Neural progenitor cell (in vitro differentiated cells): Measurements from ENCODE around the gene RPUSD2. TPM values are rescaled to one million over a fixed set of nuclear protein-coding genes. Genes with fewer than 3 reads are reported as not detected.

Experiments
- DNase-seq: peaks from one replicate; pipeline ENCODE4 v3.0.0-alpha.2; 2016; ENCODE audit warnings: low spot score
- H2AFZ ChIP-seq: fragments of 200-600 bp; sonication (generic); replicated peaks from 2 replicates; pipeline ENCODE4 v1.6.1; 2016; ENCODE audit warnings: antibody characterized with exemption
- H3F3A ChIP-seq: fragments of 200-600 bp; sonication (generic); 2 replicates; pipeline ENCODE4 v1.6.1; 2016; ENCODE audit warnings: antibody characterized with exemption, low read depth
- H3K27ac ChIP-seq: fragments of 200-600 bp; sonication (generic); 2 replicates; pipeline ENCODE4 v1.5.1; 2016; ENCODE audit warnings: mild to moderate bottlenecking
- H3K27me3 ChIP-seq: fragments of 200-600 bp; sonication (generic); 2 replicates; pipeline ENCODE4 v1.6.1; 2016; ENCODE audit warnings: mild to moderate bottlenecking, moderate library complexity
- H3K36me3 ChIP-seq: fragments of 200-600 bp; sonication (generic); 2 replicates; pipeline ENCODE4 v1.5.1; 2016
- H3K4me1 ChIP-seq: fragments of 200-600 bp; sonication (generic); 2 replicates; pipeline ENCODE4 v1.6.1; 2016; ENCODE audit warnings: mixed run types
- H3K4me2 ChIP-seq: fragments of 200-600 bp; sonication (generic); 2 replicates; pipeline ENCODE4 v1.6.1; 2016
- H3K4me3 ChIP-seq: fragments of 200-600 bp; sonication (generic); 2 replicates; pipeline ENCODE4 v1.5.1; 2016
- H3K79me2 ChIP-seq: fragments of 200-600 bp; sonication (generic); 2 replicates; pipeline ENCODE4 v1.6.1; 2016; ENCODE audit warnings: low read depth
- H3K9ac ChIP-seq: fragments of 200-600 bp; sonication (generic); 2 replicates; pipeline ENCODE4 v1.6.1; 2016
- H3K9me3 ChIP-seq: fragments of 200-600 bp; sonication (generic); 2 replicates; pipeline ENCODE4 v1.5.1; 2016; ENCODE audit warnings: low read depth
- H4K20me1 ChIP-seq: fragments of 200-600 bp; sonication (generic); 2 replicates; pipeline ENCODE4 v1.6.1; 2016; ENCODE audit warnings: low read depth
- H3K27ac Mint-ChIP-seq: 3 replicates; pipeline ENCODE4 v1.8.0; 2021; ENCODE audit warnings: mixed read lengths
- H3K27me3 Mint-ChIP-seq: 2 replicates; pipeline ENCODE4 v1.8.0; 2022; ENCODE audit warnings: low read depth, mild to moderate bottlenecking, inconsistent platforms, moderate library complexity, mixed read lengths; ENCODE audit not compliant: insufficient read depth
- H3K36me3 Mint-ChIP-seq: 3 replicates; pipeline ENCODE4 v1.8.0; 2021; ENCODE audit warnings: mixed read lengths
- H3K4me1 Mint-ChIP-seq: 3 replicates; pipeline ENCODE4 v1.8.0; 2021; ENCODE audit warnings: mixed read lengths
- H3K4me3 Mint-ChIP-seq: 3 replicates; pipeline ENCODE4 v1.8.0; 2021; ENCODE audit warnings: mild to moderate bottlenecking, moderate library complexity, mixed read lengths
- H3K9me3 Mint-ChIP-seq: 3 replicates; pipeline ENCODE4 v1.8.0; 2020; ENCODE audit warnings: mixed read lengths
- EZH2 ChIP-seq: fragments of 200-600 bp; sonication (generic); IDR thresholded peaks from 2 replicates; pipeline ENCODE4 v1.6.1; 2017; ENCODE audit warnings: antibody characterized with exemption, mild to moderate bottlenecking, moderate library complexity
- EZH2phosphoT487 ChIP-seq: fragments of 200-600 bp; sonication (generic); IDR thresholded peaks from 2 replicates; pipeline ENCODE4 v1.6.1; 2017; ENCODE audit warnings: antibody characterized with exemption
- total RNA-seq: library from RNA; depleted of rRNA; stranded (reverse); fragments of >200 nt; gene quantifications from 2 replicates; pipeline ENCODE4 v1.2.3, GENCODE V29; 2015; ENCODE audit warnings: low replicate concordance
- TF ChIP-seq, protein P1 (sequence below): fragments of 200-600 bp; sonication (generic); IDR thresholded peaks from 2 replicates; pipeline ENCODE4 v1.5.1; 2017; ENCODE audit warnings: antibody characterized with exemption, mild to moderate bottlenecking

RPUSD2 gene
- total RNA-seq, 1 donor from 2014 or later, result 5.0 TPM

DNA sequence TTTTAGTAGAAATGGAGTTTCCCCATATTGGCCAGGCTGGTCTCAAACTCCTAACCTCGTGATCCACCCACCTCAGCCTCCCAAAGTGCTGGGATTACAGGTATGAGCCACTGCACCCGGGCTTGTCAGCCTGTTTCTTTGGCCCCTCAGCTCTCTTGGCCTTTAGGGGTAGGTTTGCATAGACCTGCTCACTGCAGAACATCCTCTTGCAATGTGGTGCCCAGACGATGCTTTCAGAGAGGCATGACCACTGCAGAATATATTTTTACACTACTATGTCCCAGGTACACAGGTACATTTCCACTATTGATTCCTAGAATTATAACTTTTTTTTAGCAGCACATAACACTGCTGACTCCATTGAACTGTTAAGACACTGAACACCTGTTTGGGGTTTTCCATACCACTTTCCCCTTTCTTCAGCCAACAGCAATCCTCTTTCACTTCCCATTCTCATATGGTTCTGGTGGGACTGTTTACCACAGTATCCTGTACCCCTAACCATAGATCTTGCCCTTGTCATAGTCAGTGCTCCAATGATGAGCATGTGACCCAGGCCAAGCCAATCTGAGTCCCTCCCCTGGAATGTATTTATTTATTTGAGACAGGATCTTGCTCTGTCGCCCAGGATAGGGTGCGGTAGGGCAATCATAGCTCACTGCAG is 25.3 kb upstream of the RPUSD2 start:
- Histone ChIP-seq H3K27me3 (no peaks in the 10 kb centered on the region), H3K79me2 (no peaks in the 10 kb centered on the region), H3K9me3 (no peaks in the 10 kb centered on the region), H3K36me3 (no peaks in the 10 kb centered on the region), H3K4me1 (no peaks in the 10 kb centered on the region), H3F3A (no peaks in the 10 kb centered on the region), H3K4me3 (no peak overlapping the region), H2AFZ (no peak overlapping the region), H3K9ac (no peak overlapping the region), H3K27ac (no peak overlapping the region), H4K20me1 (peaks cover 2% of the 10 kb centered on the region), H3K4me2 (no peak overlapping the region)
- Mint-ChIP-seq H3K27ac (no peak overlapping the region), H3K4me1 (peaks cover 11% of the 10 kb centered on the region), H3K36me3 (no peaks in the 10 kb centered on the region), H3K27me3 (peaks cover 3% of the 10 kb centered on the region), H3K4me3 (no peak overlapping the region), H3K9me3 (no peaks in the 10 kb centered on the region)
- DNase-seq, result no peak
- no peak for TF ChIP-seq EZH2phosphoT487
- no peak for TF ChIP-seq EZH2
- TF ChIP-seq, protein P1, sequence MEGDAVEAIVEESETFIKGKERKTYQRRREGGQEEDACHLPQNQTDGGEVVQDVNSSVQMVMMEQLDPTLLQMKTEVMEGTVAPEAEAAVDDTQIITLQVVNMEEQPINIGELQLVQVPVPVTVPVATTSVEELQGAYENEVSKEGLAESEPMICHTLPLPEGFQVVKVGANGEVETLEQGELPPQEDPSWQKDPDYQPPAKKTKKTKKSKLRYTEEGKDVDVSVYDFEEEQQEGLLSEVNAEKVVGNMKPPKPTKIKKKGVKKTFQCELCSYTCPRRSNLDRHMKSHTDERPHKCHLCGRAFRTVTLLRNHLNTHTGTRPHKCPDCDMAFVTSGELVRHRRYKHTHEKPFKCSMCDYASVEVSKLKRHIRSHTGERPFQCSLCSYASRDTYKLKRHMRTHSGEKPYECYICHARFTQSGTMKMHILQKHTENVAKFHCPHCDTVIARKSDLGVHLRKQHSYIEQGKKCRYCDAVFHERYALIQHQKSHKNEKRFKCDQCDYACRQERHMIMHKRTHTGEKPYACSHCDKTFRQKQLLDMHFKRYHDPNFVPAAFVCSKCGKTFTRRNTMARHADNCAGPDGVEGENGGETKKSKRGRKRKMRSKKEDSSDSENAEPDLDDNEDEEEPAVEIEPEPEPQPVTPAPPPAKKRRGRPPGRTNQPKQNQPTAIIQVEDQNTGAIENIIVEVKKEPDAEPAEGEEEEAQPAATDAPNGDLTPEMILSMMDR, result no peak

DNA sequence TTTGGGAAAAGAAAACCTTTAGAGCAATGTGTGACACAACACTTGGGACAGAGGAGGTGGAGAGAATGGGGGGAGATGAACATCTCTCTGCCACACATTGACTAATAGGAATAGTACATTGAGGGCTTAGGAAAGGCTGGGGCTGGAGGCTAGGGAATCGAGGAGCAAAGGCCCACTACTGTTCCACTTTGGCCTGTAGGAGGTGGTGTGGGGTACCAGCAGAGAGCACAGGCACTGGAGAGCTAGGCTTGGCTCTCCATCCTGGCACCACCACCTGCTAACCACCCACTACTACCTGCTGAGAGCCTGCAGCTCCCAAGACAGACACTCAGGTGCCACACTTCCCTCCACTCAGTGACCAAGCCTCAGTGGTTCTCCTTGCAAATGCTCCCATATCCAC is 23.6 kb upstream of the RPUSD2 start:
- H3K27me3 ChIP-seq, result no peaks in the 10 kb centered on the region
- Mint-ChIP-seq H3K9me3 (no peaks in the 10 kb centered on the region), H3K36me3 (peaks cover 3% of the 10 kb centered on the region), H3K4me1 (peaks cover 2% of the 10 kb centered on the region), H3K4me3 (no peak overlapping the region), H3K27ac (no peak overlapping the region), H3K27me3 (peaks cover 3% of the 10 kb centered on the region)
- no peak overlapping the region for H3K4me2 ChIP-seq
- TF ChIP-seq EZH2, result no peak
- no peak for TF ChIP-seq EZH2phosphoT487
- TF ChIP-seq, protein P1, result no peak
- H3K9ac ChIP-seq, result no peak overlapping the region
- H3F3A ChIP-seq, result no peaks in the 10 kb centered on the region
- no peak overlapping the region for H2AFZ ChIP-seq
- no peaks in the 10 kb centered on the region for H4K20me1 ChIP-seq
- H3K9me3 ChIP-seq, result no peaks in the 10 kb centered on the region
- no peaks in the 10 kb centered on the region for H3K4me1 ChIP-seq
- no peaks in the 10 kb centered on the region for H3K79me2 ChIP-seq
- no peak overlapping the region for H3K4me3 ChIP-seq
- no peak overlapping the region for H3K27ac ChIP-seq
- no peaks in the 10 kb centered on the region for H3K36me3 ChIP-seq
- DNase-seq, result no peak

DNA sequence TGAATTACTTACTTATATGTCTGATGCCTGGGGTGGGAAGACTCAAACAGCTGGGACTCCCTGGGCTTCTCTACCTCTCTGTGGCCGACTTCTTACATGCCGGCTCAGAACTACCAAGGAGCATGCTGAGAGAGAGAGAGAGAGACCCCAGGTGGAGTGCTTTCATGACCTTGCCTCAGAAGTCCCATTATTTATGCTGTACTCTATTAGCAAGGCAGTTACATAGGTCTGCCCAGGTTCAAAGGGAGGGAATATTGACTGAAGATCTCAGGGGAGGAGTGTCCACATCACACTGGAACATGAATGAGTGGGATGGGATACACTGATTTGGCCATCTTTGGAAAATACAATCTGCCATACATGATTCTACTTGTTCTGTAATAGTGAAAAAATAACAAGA is 20.5 kb upstream of the RPUSD2 start:
- peaks cover 7% of the 10 kb centered on the region for H3F3A ChIP-seq
- Mint-ChIP-seq H3K27ac (no peak overlapping the region), H3K4me1 (peaks cover 9% of the 10 kb centered on the region), H3K9me3 (no peaks in the 10 kb centered on the region), H3K36me3 (peaks cover 5% of the 10 kb centered on the region), H3K4me3 (no peak overlapping the region), H3K27me3 (peaks cover 6% of the 10 kb centered on the region)
- H2AFZ ChIP-seq, result no peak overlapping the region
- TF ChIP-seq EZH2, result no peak
- TF ChIP-seq, protein P1, result no peak
- TF ChIP-seq EZH2phosphoT487, result no peak
- H3K36me3 ChIP-seq, result no peaks in the 10 kb centered on the region
- H3K9ac ChIP-seq, result no peak overlapping the region
- H3K4me2 ChIP-seq, result no peak overlapping the region
- H3K27me3 ChIP-seq, result no peaks in the 10 kb centered on the region
- no peaks in the 10 kb centered on the region for H3K9me3 ChIP-seq
- H3K4me3 ChIP-seq, result no peak overlapping the region
- H3K27ac ChIP-seq, result no peak overlapping the region
- no peaks in the 10 kb centered on the region for H3K79me2 ChIP-seq
- H3K4me1 ChIP-seq, result no peaks in the 10 kb centered on the region
- no peak for DNase-seq
- H4K20me1 ChIP-seq, result no peaks in the 10 kb centered on the region
